Measurements from ENCODE around the gene CDH15. TPM values are rescaled to one million over a fixed set of nuclear protein-coding genes. Genes with fewer than 3 reads are reported as not detected.

Gene CDH15
- total and polyA plus RNA-seq, 2 of the 13 experiments (the other 11 are each of a cell fraction or from before 2014, with no cell fraction given), result 0.74 to 2.2 TPM

- TF ChIP-seq ZNF646 (CRISPR knock-in tag; IDR thresholded peaks at IDR 0.05), result no peak
- TF ChIP-seq HOXA3 (CRISPR knock-in tag; IDR thresholded peaks at IDR 0.05), result peak; percentile 80
- TF ChIP-seq ZNF224 (CRISPR knock-in tag; IDR thresholded peaks at IDR 0.05), result no peak
- TF ChIP-seq FOXM1 (CRISPR knock-in tag; IDR thresholded peaks at IDR 0.05), result no peak
- TF ChIP-seq U2AF2 (IDR thresholded peaks at IDR 0.05; ENCODE audit: low read depth, low read length), result no peak
- no peak for TF ChIP-seq GTF3A (CRISPR knock-in tag; conservative IDR thresholded peaks at IDR 0.05)
- no peak for TF ChIP-seq ZNF780A (CRISPR knock-in tag; IDR thresholded peaks at IDR 0.05)
- TF ChIP-seq ZNF138 (CRISPR knock-in tag; IDR thresholded peaks at IDR 0.05; ENCODE audit: low read depth), result no peak
- no peak for TF ChIP-seq NR3C1 (CRISPR knock-in tag; IDR thresholded peaks at IDR 0.05)
- peak; percentile 18; the same call in 1 of the 2 replicates for TF ChIP-seq MIXL1 (CRISPR knock-in tag; IDR thresholded peaks at IDR 0.05)
- peak; percentile 72 for TF ChIP-seq ZNF777 (CRISPR knock-in tag; IDR thresholded peaks at IDR 0.05)
- no peak for TF ChIP-seq MTERF4 (CRISPR knock-in tag; IDR thresholded peaks at IDR 0.05)
- TF ChIP-seq YEATS4 (CRISPR knock-in tag; IDR thresholded peaks at IDR 0.05; ENCODE audit: borderline replicate concordance), result peak; percentile 45; the same call in 1 of the 2 replicates
- TF ChIP-seq SIN3B (IDR thresholded peaks at IDR 0.05; ENCODE audit: low read length), result no peak
- peak; percentile 69; the same call in 1 of the 2 replicates for TF ChIP-seq KMT2B (CRISPR knock-in tag; IDR thresholded peaks at IDR 0.05)
- TF ChIP-seq ZNF543 (CRISPR knock-in tag; IDR thresholded peaks at IDR 0.05), result peak; percentile 62
- TF ChIP-seq ZBED4 (CRISPR knock-in tag; IDR thresholded peaks at IDR 0.05; ENCODE audit: borderline replicate concordance), result peak; percentile 53; the same call in 1 of the 2 replicates
- TF ChIP-seq ZSCAN30 (CRISPR knock-in tag; IDR thresholded peaks at IDR 0.05), result no peak
These were observed 12.3 kb upstream of the CDH15 start (continued) for GRCh38 chr16:89159066-89159849.
